Vagina (tissue), 2 donors: ENCODE measurements around the gene CACNA1C.

Experiments
- POLR2A ChIP-seq, 2 donors: fragments of 450-650 bp; IDR thresholded peaks; one replicate each; pipeline ENCODE4 v1.6.1; 2017; ENCODE audit warnings: antibody characterized with exemption in 2 of 2, mild to moderate bottlenecking in 2 of 2, moderate library complexity in 2 of 2
- POLR2AphosphoS5 ChIP-seq, 2 donors: sonication (generic); formaldehyde crosslinking; IDR thresholded peaks; one replicate each; pipeline ENCODE4 v1.9.0; 2017; ENCODE audit warnings: antibody characterized with exemption in 2 of 2, mild to moderate bottlenecking in 2 of 2, low read depth in 1 of 2; ENCODE audit not compliant: insufficient read depth in 1 of 2

GRCh38 chr12:2544230-2544629 lies 491.4 kb downstream of the CACNA1C start:
- no peak for TF ChIP-seq POLR2AphosphoS5 (IDR thresholded peaks at IDR 0.05; ENCODE audit: insufficient read depth in 1 of 2, low read depth in 1 of 2)
- no peak for TF ChIP-seq POLR2A (IDR thresholded peaks at IDR 0.05)
